Measurements from ENCODE around the gene PKP3. TPM values are rescaled to one million over a fixed set of nuclear protein-coding genes. Genes with fewer than 3 reads are reported as not detected.

The PKP3 gene
- total RNA-seq, 2 experiments from 2014 or later, result not detected

DNA sequence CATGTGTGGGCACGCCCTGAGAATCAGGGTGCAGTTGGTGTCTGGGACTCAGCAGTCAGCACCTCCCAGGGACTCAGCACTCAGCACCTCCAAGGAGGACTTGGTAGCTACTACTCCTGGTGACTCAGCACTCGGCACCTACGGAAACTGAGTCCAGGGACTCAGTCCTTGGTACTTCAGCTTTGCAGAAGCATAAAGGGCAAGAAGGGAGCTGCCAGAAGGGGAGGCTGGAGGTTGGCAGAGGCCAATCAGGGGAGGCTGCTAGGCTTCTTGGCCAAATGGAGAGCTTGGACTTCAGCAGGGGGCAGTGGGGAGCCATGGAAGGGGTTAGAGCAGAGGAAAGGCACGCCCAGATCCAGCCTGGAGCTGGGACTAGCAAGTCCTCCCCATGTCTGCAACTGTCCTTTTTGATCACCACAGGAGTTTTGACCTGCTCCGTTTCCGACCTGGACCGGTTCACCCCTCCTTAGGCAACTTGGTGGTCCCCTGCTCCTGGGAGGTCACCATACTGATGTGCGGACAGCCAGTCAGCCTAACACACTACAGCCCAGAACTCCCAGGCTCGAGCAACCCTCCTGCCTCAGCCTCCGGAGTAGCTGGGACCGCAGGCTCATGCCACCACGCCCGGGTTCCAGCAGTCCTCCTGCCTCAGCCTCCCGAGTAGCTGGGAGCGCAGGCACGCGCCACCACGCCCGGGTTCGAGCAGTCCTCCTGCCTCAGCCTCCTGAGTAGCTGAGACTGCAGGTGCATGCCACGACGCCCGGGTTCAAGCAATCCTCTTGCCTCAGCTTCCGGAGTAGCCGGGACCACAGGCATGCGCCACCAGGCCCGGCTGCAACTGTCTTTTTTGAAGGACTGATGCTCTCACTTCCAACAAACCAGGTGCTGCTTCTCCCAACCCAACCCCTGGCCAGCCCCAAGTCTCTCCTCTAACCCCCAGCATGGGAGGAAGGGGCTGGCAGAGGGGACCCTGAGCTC is 46.3 kb downstream of the PKP3 start:
- ChIA-PET CTCF (interaction anchor here (1.2 to 3.3 kb wide), 3 partner anchors 9 to 78 kb away, joined by 4 to 23 read pairs (median 6); partner anchors contain the start of gene PTDSS2), POLR2A (interaction anchor here (0.9 to 3.1 kb wide), 5 partner anchors 8 to 34 kb away, joined by 3 to 30 read pairs (median 4); partner anchors contain the start of genes PTDSS2 and SIGIRR)
- no peak for DNase-seq
- H3K36me3 Mint-ChIP-seq (ENCODE audit: low read depth), result no peaks in the 10 kb centered on the region
- H3K4me3 Mint-ChIP-seq, result peak overlapping the region; percentile 75
- no peak overlapping the region for H3K27ac Mint-ChIP-seq
- H3K4me1 Mint-ChIP-seq, result peaks cover 38% of the 10 kb centered on the region
- H3K27me3 Mint-ChIP-seq, result peaks cover 9% of the 10 kb centered on the region
- no peaks in the 10 kb centered on the region for H3K9me3 Mint-ChIP-seq

- no peaks in the 10 kb centered on the region for H3K36me3 Mint-ChIP-seq (ENCODE audit: low read depth)
- H3K4me3 Mint-ChIP-seq, result peak overlapping the region; percentile 75
- POLR2A ChIA-PET, result interaction anchor here (0.9 to 3.1 kb wide), 4 partner anchors 18 to 35 kb away, joined by 3 to 30 read pairs (median 3); partner anchors contain the start of gene SIGIRR
- peaks cover 9% of the 10 kb centered on the region for H3K27me3 Mint-ChIP-seq
- no peak overlapping the region for H3K27ac Mint-ChIP-seq
- H3K4me1 Mint-ChIP-seq, result peaks cover 38% of the 10 kb centered on the region
- H3K9me3 Mint-ChIP-seq, result no peaks in the 10 kb centered on the region
- CTCF ChIA-PET, result interaction anchor here (1.9 to 3.3 kb wide), 2 partner anchors 8 to 78 kb away, joined by 6 to 23 read pairs; partner anchors contain the start of gene PTDSS2
- no peak for DNase-seq
Observed at GRCh38 chr11:441043-441417, 47.0 kb downstream of the PKP3 start.

- ChIA-PET POLR2A (interaction anchor here (0.9 to 3.1 kb wide), 5 partner anchors 19 to 62 kb away, joined by 3 to 30 read pairs (median 3); partner anchors contain the start of gene SIGIRR), CTCF (interaction anchor here (1.4 to 3.3 kb wide), 3 partner anchors 7 to 77 kb away, joined by 3 to 23 read pairs (median 6); partner anchors contain the start of gene PTDSS2)
- Mint-ChIP-seq H3K4me3 (peak within 1 kb of the TSS; percentile 75), H3K4me1 (peaks cover 35% of the 10 kb centered on the region), H3K27me3 (peaks cover 9% of the 10 kb centered on the region), H3K9me3 (no peaks in the 10 kb centered on the region), H3K27ac (no peak within 1 kb of the TSS), H3K36me3 (ENCODE audit: low read depth) (no peaks in the 10 kb centered on the region)
- DNase-seq, result peak; percentile 74
Observed at GRCh38 chr11:441418-442274, 47.6 kb downstream of the PKP3 start, which contains the start of gene ANO9. Gene ANO9, minus strand, starts transcription at chr11:442011. Its CDS starts 85 bp downstream, at chr11:441926.

DNA sequence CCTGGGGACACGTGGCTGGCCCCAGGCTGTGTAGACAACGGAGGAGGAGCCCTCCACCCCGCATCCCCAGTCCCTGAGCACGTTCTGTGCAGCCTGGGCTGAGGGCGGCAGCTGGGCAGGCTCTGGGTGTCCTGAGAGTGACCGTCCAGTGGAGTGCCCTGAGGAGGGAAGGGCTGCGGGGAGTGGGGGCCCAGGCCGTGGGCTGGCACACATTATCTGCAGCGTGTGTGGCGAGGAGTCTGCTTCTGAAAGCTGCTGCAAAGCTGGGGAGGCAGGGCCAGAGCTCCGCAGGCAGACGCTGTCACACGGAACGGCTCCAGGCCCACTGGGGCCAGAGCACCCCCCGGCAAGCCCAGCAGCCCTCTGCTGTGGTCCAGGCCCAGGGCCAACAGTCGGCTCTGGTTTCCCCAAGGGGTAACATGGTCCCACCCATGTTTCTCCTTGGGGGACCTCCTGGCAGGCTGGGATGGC is 48.6 kb downstream of the PKP3 start:
- ChIA-PET POLR2A (interaction anchor here (1.1 to 3.1 kb wide), 4 partner anchors 26 to 64 kb away, joined by 4 to 30 read pairs (median 6); partner anchors contain the start of gene SIGIRR), CTCF (interaction anchor here (1.4 to 1.7 kb wide), 2 partner anchors 36 kb away, joined by 3 to 5 read pairs; no protein-coding TSS in a partner anchor)
- no peak overlapping the region for H3K27ac Mint-ChIP-seq
- DNase-seq, result no peak
- H3K4me3 Mint-ChIP-seq, result no peak overlapping the region
- peaks cover 9% of the 10 kb centered on the region for H3K27me3 Mint-ChIP-seq
- no peaks in the 10 kb centered on the region for H3K36me3 Mint-ChIP-seq (ENCODE audit: low read depth)
- peaks cover 29% of the 10 kb centered on the region for H3K4me1 Mint-ChIP-seq
- no peaks in the 10 kb centered on the region for H3K9me3 Mint-ChIP-seq

- H3K27me3 Mint-ChIP-seq, result peaks cover 9% of the 10 kb centered on the region
- no peaks in the 10 kb centered on the region for H3K36me3 Mint-ChIP-seq (ENCODE audit: low read depth)
- ChIA-PET CTCF (interaction anchor here (1.7 kb wide), 1 partner anchor 37 kb away, joined by 5 read pairs; no protein-coding TSS in a partner anchor), POLR2A (interaction anchor here (1.1 to 1.8 kb wide), 4 partner anchors 27 to 63 kb away, joined by 3 to 6 read pairs (median 5); no protein-coding TSS in a partner anchor)
- H3K27ac Mint-ChIP-seq, result no peak overlapping the region
- H3K4me3 Mint-ChIP-seq, result no peak overlapping the region
- peaks cover 26% of the 10 kb centered on the region for H3K4me1 Mint-ChIP-seq
- DNase-seq, result no peak
- no peaks in the 10 kb centered on the region for H3K9me3 Mint-ChIP-seq
Observed at GRCh38 chr11:443542-444199, 49.7 kb downstream of the PKP3 start.

- H3K9me3 Mint-ChIP-seq, result no peaks in the 10 kb centered on the region
- peaks cover 28% of the 10 kb centered on the region for H3K4me1 Mint-ChIP-seq
- ChIA-PET CTCF (interaction anchor here (1.0 to 1.7 kb wide), 2 partner anchors 28 to 38 kb away, joined by 3 to 5 read pairs; no protein-coding TSS in a partner anchor), POLR2A (interaction anchor here (1.2 to 1.7 kb wide), 2 partner anchors 60 to 62 kb away, joined by 3 to 4 read pairs; no protein-coding TSS in a partner anchor)
- DNase-seq, result no peak
- peaks cover 9% of the 10 kb centered on the region for H3K27me3 Mint-ChIP-seq
- no peaks in the 10 kb centered on the region for H3K36me3 Mint-ChIP-seq (ENCODE audit: low read depth)
- no peak overlapping the region for H3K27ac Mint-ChIP-seq
- H3K4me3 Mint-ChIP-seq, result no peak overlapping the region
Observed at GRCh38 chr11:444396-445144, 50.6 kb downstream of the PKP3 start.

DNA sequence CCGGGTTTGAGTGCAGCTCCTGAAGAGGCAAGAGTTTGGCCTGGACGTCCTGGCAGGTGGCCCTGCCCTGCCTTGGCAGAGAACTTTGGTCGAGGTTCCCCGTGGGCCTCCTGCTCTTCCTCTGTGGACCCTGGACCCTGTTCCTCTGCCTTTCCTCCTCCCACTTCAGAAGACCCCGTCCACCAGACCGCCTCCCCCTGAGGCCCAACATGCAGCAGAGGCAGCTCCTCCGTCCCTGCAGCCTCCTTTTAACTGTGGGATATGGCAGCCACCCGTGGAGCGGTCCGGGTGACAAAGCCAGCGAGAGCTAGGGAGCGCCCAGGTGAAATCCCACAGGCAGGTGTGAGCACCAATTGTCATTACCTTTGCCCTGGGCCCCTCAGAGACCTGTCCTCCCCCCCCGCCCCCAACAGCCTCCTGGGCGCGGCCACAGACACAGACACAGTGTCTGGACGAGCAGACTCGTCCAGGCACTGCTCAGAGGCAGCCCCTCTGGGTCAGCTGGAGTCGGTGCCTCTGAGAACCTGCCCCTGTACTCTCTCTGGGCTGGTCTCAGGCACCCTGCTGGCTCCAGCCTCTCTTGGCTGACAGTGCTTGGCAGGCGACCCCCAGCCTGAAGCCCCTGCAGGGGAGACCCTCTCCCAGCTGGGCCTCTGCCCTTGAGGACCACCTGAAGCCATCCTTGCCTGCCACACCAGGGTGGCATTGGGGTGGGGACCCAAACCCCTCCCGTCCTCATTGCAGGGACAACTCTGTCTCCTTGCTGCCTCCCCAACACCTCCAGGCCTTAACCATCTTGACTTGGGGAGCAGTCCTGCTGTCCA is 52.0 kb downstream of the PKP3 start:
- Mint-ChIP-seq H3K4me3 (no peak overlapping the region), H3K9me3 (no peaks in the 10 kb centered on the region), H3K27ac (no peak overlapping the region), H3K27me3 (peaks cover 9% of the 10 kb centered on the region), H3K36me3 (ENCODE audit: low read depth) (peaks cover 2% of the 10 kb centered on the region), H3K4me1 (peaks cover 23% of the 10 kb centered on the region)
- CTCF ChIA-PET, result interaction anchor here (0.8 to 1.0 kb wide), 3 partner anchors 10 to 31 kb away, joined by 3 to 6 read pairs (median 3); no protein-coding TSS in a partner anchor
- POLR2A ChIA-PET, result interaction anchor here (1.7 kb wide), 1 partner anchor 30 kb away, joined by 4 read pairs; the partner anchor contains the start of gene SIGIRR
- no peak for DNase-seq

- no peak for DNase-seq
- no peak overlapping the region for H3K27ac Mint-ChIP-seq
- peaks cover 29% of the 10 kb centered on the region for H3K4me1 Mint-ChIP-seq
- POLR2A ChIA-PET, result interaction anchor here (1.7 to 6.2 kb wide), 3 partner anchors 31 to 239 kb away, joined by 4 to 57 read pairs (median 17); partner anchors contain the start of genes BET1L, RIC8A and SIGIRR
- H3K27me3 Mint-ChIP-seq, result peaks cover 9% of the 10 kb centered on the region
- peaks cover 7% of the 10 kb centered on the region for H3K36me3 Mint-ChIP-seq (ENCODE audit: low read depth)
- CTCF ChIA-PET, result interaction anchor here (0.8 to 4.0 kb wide), 3 partner anchors 31 to 72 kb away, joined by 3 to 62 read pairs (median 3); partner anchors contain the start of gene SIGIRR
- H3K9me3 Mint-ChIP-seq, result no peaks in the 10 kb centered on the region
- peak overlapping the region; percentile 32 for H3K4me3 Mint-ChIP-seq
Observed at GRCh38 chr11:446891-447290, 52.9 kb downstream of the PKP3 start.

DNA sequence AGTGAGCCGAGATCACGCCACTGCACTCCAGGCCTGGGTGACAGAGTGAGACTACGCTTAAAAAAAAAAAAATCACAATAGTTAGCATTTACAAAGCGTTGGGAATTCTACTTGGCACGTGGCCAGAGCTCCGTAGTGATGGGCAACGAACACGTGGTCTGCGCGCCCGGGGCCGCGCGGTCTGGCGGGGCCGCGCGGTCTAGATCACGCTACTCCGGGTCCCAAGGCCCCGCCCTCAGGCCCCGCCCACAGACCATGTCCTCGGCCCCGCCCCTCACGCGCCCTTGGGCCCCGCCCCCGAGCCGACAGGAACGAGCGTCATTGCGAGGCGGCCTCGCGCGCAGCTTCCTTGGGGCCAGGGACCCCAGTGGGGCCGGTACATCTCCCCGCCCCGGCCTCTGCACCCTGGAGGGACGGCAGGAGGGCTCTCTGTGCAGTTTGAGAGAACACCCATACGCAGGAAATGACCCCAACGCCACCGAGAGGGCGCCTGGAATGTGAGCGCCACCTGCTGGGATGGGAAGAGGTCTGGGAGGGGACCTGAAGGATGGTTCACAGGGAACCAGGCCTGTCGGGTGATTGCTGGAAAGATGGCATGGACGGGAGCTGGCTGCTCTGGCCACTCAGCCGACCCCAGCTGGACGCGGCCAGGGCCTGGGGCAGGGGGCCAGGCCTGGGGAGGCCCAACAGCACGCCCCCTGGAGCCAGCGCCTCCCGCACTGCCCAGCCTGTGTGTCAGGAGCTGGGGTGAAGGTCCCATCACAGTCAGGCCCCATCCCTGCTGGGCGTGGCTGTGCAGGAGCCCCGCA is 54.1 kb downstream of the PKP3 start:
- H3K27ac Mint-ChIP-seq, result peak overlapping the region; percentile 97
- DNase-seq, result peak; percentile 96

More for the DNA sequence above, 54.1 kb downstream of the PKP3 start:
- Mint-ChIP-seq H3K4me3 (peak overlapping the region; percentile 90), H3K27me3 (peaks cover 9% of the 10 kb centered on the region), H3K9me3 (no peaks in the 10 kb centered on the region), H3K36me3 (ENCODE audit: low read depth) (peaks cover 11% of the 10 kb centered on the region), H3K4me1 (peaks cover 32% of the 10 kb centered on the region)
- CTCF ChIA-PET, result interaction anchor here (0.7 to 4.0 kb wide), 27 partner anchors 8 to 328 kb away, joined by 3 to 67 read pairs (median 4); partner anchors contain the start of genes BET1L, IFITM1, RIC8A and RNH1
- POLR2A ChIA-PET, result interaction anchor here (0.7 to 6.2 kb wide), 19 partner anchors 9 to 241 kb away, joined by 3 to 102 read pairs (median 5); partner anchors contain the start of genes BET1L, IFITM2, PSMD13 and RIC8A
